Choroid plexus epithelial cell (primary cell): ENCODE measurements around the gene FRMPD4.
"Not testable (repeated sequence)": the region's sequence is repeated elsewhere in the genome, so short reads cannot be mapped to it uniquely, and the experiment has no call there.

ENCODE experiments used
- DNase-seq: peaks from one replicate; pipeline ENCODE4 v3.0.0-alpha.2; 2010; ENCODE audit warnings: low read depth
- H3K4me3 ChIP-seq: 2 replicates; pipeline ENCODE4 v1.5.1; 2011; ENCODE audit warnings: low read depth, mild to moderate bottlenecking, control low read depth, low read length, moderate library complexity
- CTCF ChIP-seq: conservative IDR thresholded peaks from 2 replicates; pipeline ENCODE4 v1.5.1; 2011; ENCODE audit warnings: low read depth, mild to moderate bottlenecking, control low read depth, inconsistent platforms, low read length, moderate library complexity

The FRMPD4 gene

GRCh38 chrX:12159799-12160198 lies 21.5 kb downstream of the FRMPD4 start:
- no peak for TF ChIP-seq CTCF
- DNase-seq: no peak
- H3K4me3 ChIP-seq: no peak overlapping the region

GRCh38 chrX:12162420-12162819 lies 24.1 kb downstream of the FRMPD4 start:
- DNase-seq: no peak
- TF ChIP-seq CTCF: no peak
- no peak overlapping the region for H3K4me3 ChIP-seq

- DNase-seq, H3K4me3 ChIP-seq: not testable (repeated sequence)
These were observed 25.9 kb downstream of the FRMPD4 start for GRCh38 chrX:12164180-12164579.

GRCh38 chrX:12170755-12171154 lies 32.5 kb downstream of the FRMPD4 start:
- no peak for TF ChIP-seq CTCF
- DNase-seq: no peak
- H3K4me3 ChIP-seq: no peak overlapping the region

- no peak overlapping the region for H3K4me3 ChIP-seq
- no peak for DNase-seq
- TF ChIP-seq CTCF: no peak
These were observed 36.1 kb downstream of the FRMPD4 start for GRCh38 chrX:12174358-12174757.

GRCh38 chrX:12197030-12197429 lies 58.8 kb downstream of the FRMPD4 start:
- DNase-seq: no peak
- TF ChIP-seq CTCF: no peak

GRCh38 chrX:12206413-12206812 lies 68.1 kb downstream of the FRMPD4 start:
- H3K4me3 ChIP-seq: no peak overlapping the region
- no peak for TF ChIP-seq CTCF
- no peak for DNase-seq

More at GRCh38 chrX:12197030-12197429, 58.8 kb downstream of the FRMPD4 start:
- H3K4me3 ChIP-seq: no peak overlapping the region

- H3K4me3 ChIP-seq: no peak overlapping the region
- peak; percentile 4 for DNase-seq
- TF ChIP-seq CTCF: no peak
These were observed 72.0 kb downstream of the FRMPD4 start for GRCh38 chrX:12210196-12210815.
